Stomach smooth muscle (tissue), 2 donors: ENCODE data around the gene ENG.
"Not testable (repeated sequence)": the region's sequence is repeated elsewhere in the genome, so short reads cannot be mapped to it uniquely, and the experiment has no call there.

Experiments
- H3K27ac ChIP-seq: one replicate; pipeline ENCODE4 v1.7.0; 2013; ENCODE audit warnings: mild to moderate bottlenecking, low read length, inconsistent platforms
- H3K27me3 ChIP-seq, 2 donors: one replicate each; pipeline ENCODE4 v1.7.0; 2013; ENCODE audit warnings: low read length in 2 of 2; ENCODE audit not compliant: insufficient read depth in 2 of 2, control insufficient read depth in 1 of 2
- H3K36me3 ChIP-seq, 2 donors: one replicate each; pipeline ENCODE4 v1.7.0; 2013; ENCODE audit warnings: low read length in 2 of 2; ENCODE audit not compliant: control insufficient read depth in 2 of 2, insufficient read depth in 2 of 2
- H3K4me1 ChIP-seq: one replicate; pipeline ENCODE4 v1.7.0; 2013; ENCODE audit warnings: low read length; ENCODE audit not compliant: control insufficient read depth, insufficient read depth
- H3K4me3 ChIP-seq, 2 donors: one replicate each; pipeline ENCODE4 v1.7.0; 2013; ENCODE audit warnings: low read length in 2 of 2
- H3K9ac ChIP-seq, 2 donors: one replicate each; pipeline ENCODE4 v1.7.0; 2013; ENCODE audit warnings: low read length in 2 of 2, mild to moderate bottlenecking in 1 of 2
- H3K9me3 ChIP-seq, 2 donors: one replicate each; pipeline ENCODE4 v1.7.0; 2013; ENCODE audit warnings: low read length in 2 of 2; ENCODE audit not compliant: control insufficient read depth in 2 of 2
- donor health status: healthy.
- donor health status: Pancreatic carcinoma.

ENG gene

GRCh38 chr9:127789179-127789578 lies 65.3 kb downstream of the ENG start:
- no peak overlapping the region for H3K4me3 ChIP-seq
- H3K27ac ChIP-seq, result no peak overlapping the region
- no peaks in the 10 kb centered on the region for H3K9me3 ChIP-seq
- peaks cover 17% of the 10 kb centered on the region for H3K4me1 ChIP-seq
- H3K9ac ChIP-seq, result no peak overlapping the region
- H3K36me3 ChIP-seq, result peaks cover 39 to 45% of the 10 kb centered on the region in 2 donors
- H3K27me3 ChIP-seq, result no peaks in the 10 kb centered on the region

- H3K4me1 ChIP-seq, result peaks cover 17% of the 10 kb centered on the region
- no peaks in the 10 kb centered on the region for H3K27me3 ChIP-seq
- H3K36me3 ChIP-seq, result peaks cover 39 to 45% of the 10 kb centered on the region in 2 donors
Observed at GRCh38 chr9:127788337-127789011, 66.0 kb downstream of the ENG start.

GRCh38 chr9:127786773-127787104 lies 67.7 kb downstream of the ENG start:
- H3K27ac ChIP-seq, result peak overlapping the region; percentile 81
- peaks cover 17% of the 10 kb centered on the region for H3K4me1 ChIP-seq
- peaks cover 38 to 39% of the 10 kb centered on the region in 2 donors for H3K36me3 ChIP-seq
- H3K27me3 ChIP-seq, result no peaks in the 10 kb centered on the region
- peak overlapping the region; percentile 83 to 85 for H3K4me3 ChIP-seq
- H3K9me3 ChIP-seq, result no peaks in the 10 kb centered on the region
- peak overlapping the region in 1 of 2 donors; percentile 72 for H3K9ac ChIP-seq

More at GRCh38 chr9:127788337-127789011, 66.0 kb downstream of the ENG start:
- no peaks in the 10 kb centered on the region for H3K9me3 ChIP-seq
- H3K4me3 ChIP-seq, result no peak overlapping the region
- no peak overlapping the region for H3K9ac ChIP-seq
- H3K27ac ChIP-seq, result no peak overlapping the region

GRCh38 chr9:127785933-127786772 lies 68.3 kb downstream of the ENG start, which contains the start of gene CDK9:
CDK9 (plus strand) TSS chr9:127786034; CDS start chr9:127786149, 115 bp downstream.
- H3K4me1 ChIP-seq, result peaks cover 17% of the 10 kb centered on the region
- peak within 1 kb of the TSS; percentile 81 for H3K27ac ChIP-seq

GRCh38 chr9:127785023-127785932 lies 69.2 kb downstream of the ENG start:
- H3K4me3 ChIP-seq, result peak overlapping the region; percentile 29 to 85
- H3K4me1 ChIP-seq, result peaks cover 17% of the 10 kb centered on the region
- H3K9me3 ChIP-seq, result no peaks in the 10 kb centered on the region
- H3K27ac ChIP-seq, result peak overlapping the region; percentile 81
- peak overlapping the region; percentile 12 to 58 for H3K9ac ChIP-seq
- no peaks in the 10 kb centered on the region for H3K27me3 ChIP-seq
- peaks cover 29% of the 10 kb centered on the region in 2 donors for H3K36me3 ChIP-seq

More at GRCh38 chr9:127785933-127786772, 68.3 kb downstream of the ENG start, which contains the start of gene CDK9:
- Histone ChIP-seq H3K9me3 (no peaks in the 10 kb centered on the region), H3K4me3 (peak within 1 kb of the TSS; percentile 83 to 85), H3K27me3 (no peaks in the 10 kb centered on the region), H3K9ac (peak within 1 kb of the TSS; percentile 72 to 80), H3K36me3 (peaks cover 34 to 37% of the 10 kb centered on the region in 2 donors)

GRCh38 chr9:127783111-127784008 lies 71.1 kb downstream of the ENG start:
- Histone ChIP-seq H3K27me3 (no peaks in the 10 kb centered on the region), H3K9me3 (no peaks in the 10 kb centered on the region), H3K4me1 (peaks cover 25% of the 10 kb centered on the region), H3K27ac (no peak overlapping the region), H3K9ac (no peak overlapping the region), H3K36me3 (peaks cover 11 to 12% of the 10 kb centered on the region in 2 donors), H3K4me3 (no peak overlapping the region)

GRCh38 chr9:127781806-127782205 lies 72.7 kb downstream of the ENG start:
- H3K9ac ChIP-seq, result no peak overlapping the region
- H3K4me3 ChIP-seq, result no peak overlapping the region
- no peak overlapping the region for H3K27ac ChIP-seq
- H3K4me1 ChIP-seq, result peaks cover 11% of the 10 kb centered on the region
- no peaks in the 10 kb centered on the region for H3K36me3 ChIP-seq
- no peaks in the 10 kb centered on the region for H3K9me3 ChIP-seq
- H3K27me3 ChIP-seq, result no peaks in the 10 kb centered on the region

GRCh38 chr9:127780909-127781308 lies 73.5 kb downstream of the ENG start:
- not testable (repeated sequence) for H3K4me1 ChIP-seq, H3K27ac ChIP-seq, H3K36me3 ChIP-seq, H3K9me3 ChIP-seq, H3K4me3 ChIP-seq, H3K27me3 ChIP-seq, H3K9ac ChIP-seq

GRCh38 chr9:127780126-127780885 lies 74.2 kb downstream of the ENG start:
- Histone ChIP-seq H3K4me3 (no peak overlapping the region), H3K27ac (no peak overlapping the region), H3K9me3 (no peaks in the 10 kb centered on the region), H3K4me1 (peaks cover 8% of the 10 kb centered on the region), H3K27me3 (no peaks in the 10 kb centered on the region), H3K36me3 (no peaks in the 10 kb centered on the region), H3K9ac (no peak overlapping the region)
